Activated CD4-positive, alpha-beta T cell treated with anti-CD3 and anti-CD28 coated beads for 4 hours (primary cell): Measurements from ENCODE around the gene COL20A1.

ENCODE experiments used
- DNase-seq, 2 donors: peaks; one replicate each; pipeline ENCODE4 v3.0.0-alpha.2; 2020

COL20A1 gene

DNA sequence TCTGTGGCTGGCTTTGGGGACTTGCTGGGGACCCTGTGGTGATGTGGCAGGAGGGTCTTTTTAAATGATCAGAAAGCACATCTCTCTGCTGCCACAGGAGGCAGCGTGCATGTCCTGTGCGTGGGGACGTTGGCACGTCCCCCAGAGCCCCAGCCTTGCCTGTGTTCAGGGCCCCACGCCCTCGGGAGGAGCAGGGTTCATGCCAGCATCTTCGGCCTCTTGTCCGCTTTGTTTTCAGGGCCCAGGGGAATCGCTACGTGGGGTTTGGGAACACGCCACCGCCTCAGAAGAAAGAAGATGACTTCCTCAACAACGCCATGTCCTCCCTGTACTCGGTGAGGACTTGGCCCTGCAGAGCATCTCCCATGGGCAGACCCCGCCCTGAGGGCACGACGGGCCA, 14.3 kb upstream of the COL20A1 start:
- no peak for DNase-seq

DNA sequence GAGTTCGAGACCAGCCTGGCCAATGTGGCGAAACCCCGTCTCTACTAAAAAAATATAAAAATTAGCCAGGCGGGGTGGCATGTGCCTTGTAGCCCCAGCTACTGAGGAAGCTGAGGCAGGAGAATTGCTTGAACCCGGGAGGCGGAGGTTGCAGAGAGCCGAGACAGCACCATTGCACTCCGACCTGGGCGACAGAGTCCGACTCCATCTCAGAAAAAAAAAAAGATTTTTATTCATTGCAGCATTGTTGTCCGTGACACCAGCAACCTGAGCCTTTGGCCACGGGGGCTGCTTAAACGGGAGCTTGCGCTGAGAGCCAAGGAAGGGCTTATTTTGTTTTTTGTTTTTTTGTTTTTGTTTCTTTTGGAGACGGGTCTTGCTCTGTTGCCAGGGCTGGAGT, 13.1 kb upstream of the COL20A1 start:
- no peak for DNase-seq

DNA sequence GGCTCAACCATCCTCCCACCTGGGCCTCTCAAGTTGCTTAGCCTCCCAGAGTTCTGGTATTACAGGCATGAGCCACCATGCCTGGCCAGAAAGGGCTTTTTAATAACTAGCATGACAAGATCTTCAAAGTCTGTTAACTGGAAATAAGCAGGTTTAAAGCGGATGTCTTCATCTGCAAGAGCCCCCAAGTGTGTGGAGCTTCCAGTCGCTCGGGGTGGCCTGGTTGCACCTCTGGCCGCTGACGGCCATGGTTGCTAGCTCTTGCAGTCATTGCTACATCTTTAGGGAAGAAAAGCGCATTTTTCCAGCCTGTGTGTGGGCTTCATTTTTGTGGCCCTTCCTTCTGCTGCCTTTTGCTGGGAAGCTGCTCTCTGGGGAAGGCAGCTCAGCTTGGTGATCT, 12.6 kb upstream of the COL20A1 start:
- no peak for DNase-seq

DNA sequence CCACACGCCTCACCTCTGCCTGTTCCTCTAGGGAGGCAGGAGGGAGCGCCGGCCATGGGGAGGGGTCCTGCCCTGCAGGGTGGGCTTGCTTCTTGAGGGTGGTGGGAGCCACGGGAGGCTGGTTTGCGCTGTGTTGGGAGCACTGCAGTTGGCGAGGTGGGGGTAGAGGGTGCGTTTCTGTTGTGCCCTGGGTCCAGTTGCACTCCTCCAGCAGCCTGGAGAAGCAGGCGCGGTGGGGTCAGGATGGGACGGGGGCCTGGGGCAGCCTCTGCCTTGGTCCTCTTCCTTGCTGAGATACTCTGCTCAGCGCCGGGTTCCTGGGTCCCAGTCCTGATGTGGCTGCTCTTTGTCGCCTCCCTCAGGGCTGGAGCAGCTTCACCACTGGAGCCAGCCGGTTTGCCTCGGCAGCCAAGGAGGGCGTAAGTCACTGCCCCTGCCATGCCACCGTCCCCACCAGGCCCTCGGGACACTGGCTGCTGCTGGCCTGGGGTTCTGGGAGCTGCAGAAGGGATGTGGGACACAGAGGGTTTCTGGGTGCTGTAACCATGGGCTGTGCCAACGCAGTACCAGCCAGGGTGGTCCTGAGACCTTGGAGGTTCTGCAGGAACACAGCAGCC, 11.9 kb upstream of the COL20A1 start:
- DNase-seq: no peak

DNA sequence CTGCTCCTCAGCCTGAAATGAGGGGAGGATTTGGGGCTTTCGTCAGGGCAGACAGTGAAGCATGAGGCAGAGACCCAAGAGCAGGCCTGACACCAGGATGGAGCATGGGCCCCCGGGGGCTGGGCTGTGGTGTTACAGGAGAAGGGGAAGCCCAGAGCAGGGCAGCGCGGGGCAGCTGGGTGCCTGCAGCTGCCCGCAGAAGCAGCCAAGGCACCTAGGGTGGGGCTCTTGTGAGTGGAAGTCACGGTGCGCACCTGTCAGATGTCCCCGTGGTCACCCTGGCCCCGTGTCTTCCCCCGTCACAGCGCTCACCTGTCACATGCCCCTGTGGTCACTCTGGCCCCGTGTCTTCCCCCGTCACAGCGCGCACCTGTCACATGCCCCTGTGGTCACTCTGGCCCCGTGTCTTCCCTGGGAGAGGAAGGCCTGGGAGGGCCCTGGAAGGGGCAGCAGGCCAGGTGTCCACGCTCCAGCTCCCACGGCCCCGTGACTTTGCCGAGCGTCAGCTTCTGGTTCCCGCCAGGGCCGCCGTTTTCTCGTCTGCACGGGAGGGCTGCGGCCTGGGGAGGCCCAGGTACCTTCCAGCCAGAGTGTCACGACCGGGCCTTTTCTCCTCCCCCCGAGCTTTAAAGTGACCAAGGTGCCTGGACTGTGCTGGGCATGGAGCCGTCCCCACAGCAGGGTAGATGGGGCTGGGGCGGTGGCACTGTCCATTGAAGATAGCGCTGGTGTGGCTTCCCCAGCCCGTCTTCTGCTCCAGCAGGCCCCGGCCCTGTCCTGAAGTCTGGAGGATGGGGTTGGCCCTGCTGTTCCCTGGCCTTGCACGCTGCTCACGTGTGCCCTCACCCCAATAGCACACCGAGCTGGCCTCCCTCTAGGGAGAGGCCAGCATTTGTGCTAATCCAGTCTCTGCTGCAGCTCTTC, 11.0 kb upstream of the COL20A1 start:
- no peak for DNase-seq

DNA sequence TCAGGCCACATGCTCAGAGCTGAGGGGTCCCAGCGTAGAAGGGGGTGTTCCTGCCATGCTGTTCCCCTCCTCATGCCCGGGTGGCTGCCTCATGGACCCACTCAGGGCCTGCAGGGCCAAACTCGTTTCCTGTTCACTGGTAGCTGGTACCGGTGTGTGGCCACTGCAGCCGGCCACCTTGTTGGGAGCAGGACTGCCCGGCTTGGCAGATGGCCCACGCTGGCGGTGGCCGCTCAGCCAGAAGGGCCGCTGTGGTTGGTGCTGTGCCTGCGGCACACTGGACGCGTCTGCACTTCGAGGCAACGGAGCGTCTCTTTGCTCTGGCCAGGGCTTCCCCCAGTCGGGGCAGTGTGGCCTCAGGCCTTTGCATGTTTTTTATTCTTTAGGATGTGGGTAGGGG, 10.0 kb upstream of the COL20A1 start:
- DNase-seq: no peak

DNA sequence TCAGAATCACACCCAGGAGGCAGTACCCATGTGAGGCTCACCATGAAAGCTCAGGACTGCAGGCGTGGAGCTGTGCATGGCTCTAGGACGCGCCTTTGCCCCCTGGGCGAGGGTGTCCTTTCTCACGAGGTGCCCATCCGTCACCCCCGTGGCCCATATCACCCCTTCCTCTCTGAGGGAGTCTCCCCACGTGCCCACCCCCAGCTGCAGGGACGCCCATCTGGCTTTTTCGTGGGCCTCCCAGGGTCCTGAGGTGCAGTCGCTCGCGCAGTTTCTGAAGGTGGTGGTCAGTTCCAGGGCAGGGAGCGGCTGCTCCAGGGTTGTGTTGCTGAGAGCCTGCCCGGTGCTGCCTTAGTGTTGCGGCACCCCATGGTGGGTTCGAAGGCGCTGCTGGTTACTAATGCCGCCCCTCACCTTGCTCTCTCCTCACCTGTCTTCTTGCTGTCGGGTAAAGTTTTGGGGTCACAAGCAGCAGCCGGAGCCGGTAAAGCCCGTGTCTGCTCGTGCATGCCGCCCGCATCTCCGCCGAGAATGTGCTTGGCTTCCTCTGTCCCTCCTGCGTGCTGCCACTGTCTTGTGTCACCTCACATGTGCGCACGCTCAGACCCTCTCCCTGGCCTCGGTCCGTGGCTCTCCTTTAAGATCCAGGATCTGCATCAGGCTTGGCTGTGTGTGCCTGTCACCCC, 9.4 kb upstream of the COL20A1 start:
- no peak for DNase-seq

DNA sequence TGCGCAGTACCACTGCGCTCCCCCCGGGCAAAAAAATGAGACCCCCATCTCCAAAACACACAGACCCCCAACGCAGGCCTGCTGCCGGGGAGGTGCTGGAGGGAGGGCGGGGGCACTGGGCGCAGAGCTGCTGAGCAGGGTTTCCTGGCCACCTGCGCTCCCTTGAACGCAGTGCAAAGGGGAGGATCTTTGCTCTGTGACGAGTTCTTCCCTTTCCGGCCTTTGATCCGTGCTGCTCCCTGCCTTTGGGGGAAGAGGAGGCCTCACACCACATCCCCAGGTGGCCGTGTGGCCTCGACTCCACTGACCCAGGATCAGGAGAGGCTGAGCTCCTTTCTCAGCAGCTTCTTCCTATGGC, 8.9 kb upstream of the COL20A1 start:
- DNase-seq: no peak

DNA sequence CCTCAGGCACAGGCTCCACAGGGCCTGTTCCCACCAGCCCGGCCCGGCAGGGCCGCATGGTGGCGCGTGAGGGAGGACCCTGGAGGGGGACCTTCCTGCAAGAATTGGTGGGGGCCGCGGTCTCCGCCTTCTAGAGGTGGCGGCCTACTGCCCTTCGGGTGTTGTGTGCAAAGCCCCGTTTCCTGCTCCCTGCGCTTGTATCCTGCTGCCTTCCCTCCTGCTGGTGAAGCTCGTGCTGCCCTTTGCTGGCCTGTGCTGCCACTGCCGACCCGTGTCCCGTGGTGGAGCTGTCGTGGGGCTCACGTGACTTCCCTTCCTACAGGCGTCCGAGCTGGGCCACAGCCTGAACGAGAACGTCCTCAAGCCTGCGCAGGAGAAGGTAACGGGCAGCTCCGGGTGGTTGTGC, 8.4 kb upstream of the COL20A1 start:
- no peak for DNase-seq

DNA sequence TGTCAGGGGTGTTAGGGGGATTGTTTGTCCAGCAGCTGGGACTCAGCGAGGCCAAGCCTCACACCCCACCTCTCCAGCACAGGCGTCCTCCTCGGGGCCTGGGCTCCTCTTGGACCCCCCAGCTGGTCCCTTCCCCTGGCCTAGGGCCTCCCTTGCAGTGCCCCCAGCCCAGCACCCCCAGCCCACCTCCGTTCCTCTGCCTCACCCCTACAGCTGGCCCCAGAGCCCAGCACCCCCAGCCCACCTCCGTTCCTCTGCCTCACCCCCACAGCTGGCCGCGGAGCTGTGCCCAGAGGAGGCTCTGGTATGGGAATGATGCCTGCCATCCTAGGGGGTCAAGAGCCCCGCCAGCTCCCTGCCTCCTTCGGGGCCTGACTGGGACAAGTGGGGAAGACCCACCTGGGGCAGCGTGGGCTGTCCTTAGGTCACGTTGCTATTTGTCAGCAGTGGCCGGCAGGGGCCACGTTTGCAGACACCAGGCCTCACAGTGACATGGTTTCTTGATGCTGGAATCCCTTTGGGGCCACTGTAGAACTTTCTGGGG, 7.9 kb upstream of the COL20A1 start:
- DNase-seq: no peak

DNA sequence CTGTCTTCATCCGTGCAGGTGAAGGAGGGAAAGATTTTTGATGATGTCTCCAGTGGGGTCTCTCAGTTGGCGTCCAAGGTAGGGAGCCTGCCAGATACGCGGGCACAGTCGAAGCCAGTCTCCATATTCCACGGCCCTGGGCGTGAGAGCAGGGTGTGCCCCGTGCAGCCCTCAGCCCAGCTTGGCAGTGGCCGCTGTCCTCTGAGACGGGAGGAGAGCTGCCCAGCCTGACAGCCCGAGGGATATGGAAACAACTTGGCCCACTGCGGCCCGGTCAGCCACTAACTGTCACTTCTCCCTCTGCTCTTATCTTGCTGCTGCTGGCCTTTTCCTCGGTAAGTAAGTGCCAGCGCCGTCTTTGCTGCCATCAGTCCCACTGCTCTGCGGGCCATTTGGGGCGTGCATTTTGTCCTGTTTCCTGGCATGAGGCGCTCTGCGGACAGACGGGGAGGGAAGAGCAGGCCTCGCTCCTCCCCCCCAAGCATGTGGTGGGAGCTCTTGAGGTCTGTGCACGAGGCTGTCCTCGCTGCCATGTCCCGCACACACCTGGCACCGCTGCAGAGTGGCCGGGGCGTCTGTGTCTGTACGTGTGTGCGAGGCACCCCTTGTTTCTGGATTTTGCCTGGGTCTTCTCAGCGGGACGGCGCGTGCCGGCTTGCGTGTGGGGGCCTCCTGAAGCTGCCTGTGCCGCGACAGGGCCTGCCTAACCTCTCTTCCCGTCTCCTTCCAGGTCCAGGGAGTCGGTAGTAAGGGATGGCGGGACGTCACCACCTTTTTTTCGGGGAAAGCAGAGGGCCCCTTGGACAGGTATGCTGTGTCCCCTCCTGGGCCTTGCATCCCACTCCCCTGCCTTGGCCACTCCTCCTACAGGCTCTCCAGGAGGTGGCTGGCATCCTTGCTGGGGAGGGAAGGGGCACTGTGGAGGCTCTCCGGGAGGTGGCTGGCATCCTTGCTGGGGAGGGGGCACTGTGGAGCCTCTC, 7.1 kb upstream of the COL20A1 start:
- no peak for DNase-seq

DNA sequence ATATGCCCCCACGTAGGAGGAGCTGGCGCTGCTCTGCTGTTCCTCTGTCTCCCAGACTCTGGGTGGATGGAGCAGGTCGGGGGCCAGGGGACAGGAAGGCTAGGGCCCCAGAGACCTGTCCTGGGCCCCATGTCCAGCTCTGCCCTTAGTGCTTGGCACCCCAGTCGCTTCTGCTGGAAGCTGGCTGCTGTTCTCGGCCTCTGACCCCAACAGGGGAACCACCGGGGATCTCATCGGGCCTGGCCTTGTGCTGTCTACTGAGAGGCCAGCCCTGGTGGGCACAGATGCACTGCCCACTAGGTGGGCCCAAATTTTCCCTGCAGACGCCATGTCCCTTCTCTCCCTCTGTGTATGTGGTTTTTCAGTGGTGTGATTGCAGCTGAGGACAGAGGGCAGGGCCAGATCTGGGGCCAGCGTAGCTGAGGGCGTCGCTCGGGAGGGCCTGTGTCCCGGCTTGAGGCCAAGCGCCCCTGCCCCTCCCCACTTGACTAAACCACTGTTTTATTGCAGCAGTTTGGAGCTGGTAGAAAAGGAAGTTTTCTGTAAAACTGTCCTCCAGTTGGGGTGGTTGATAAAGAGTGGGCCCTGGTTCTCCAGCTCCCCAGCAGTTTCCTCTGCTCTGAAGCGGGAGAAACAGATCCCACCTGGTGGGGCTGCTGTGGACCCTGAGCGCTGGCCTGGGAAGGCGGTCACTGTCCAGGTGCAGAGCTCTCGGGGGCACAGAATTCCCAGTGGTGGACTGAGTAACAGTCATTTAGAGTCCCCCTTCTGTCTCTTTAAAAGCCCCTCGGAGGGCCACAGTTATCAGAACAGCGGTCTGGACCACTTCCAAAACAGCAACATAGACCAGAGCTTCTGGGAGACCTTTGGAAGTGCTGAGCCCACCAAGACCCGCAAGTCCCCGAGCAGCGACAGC, 5.9 kb upstream of the COL20A1 start:
- no peak for DNase-seq

DNA sequence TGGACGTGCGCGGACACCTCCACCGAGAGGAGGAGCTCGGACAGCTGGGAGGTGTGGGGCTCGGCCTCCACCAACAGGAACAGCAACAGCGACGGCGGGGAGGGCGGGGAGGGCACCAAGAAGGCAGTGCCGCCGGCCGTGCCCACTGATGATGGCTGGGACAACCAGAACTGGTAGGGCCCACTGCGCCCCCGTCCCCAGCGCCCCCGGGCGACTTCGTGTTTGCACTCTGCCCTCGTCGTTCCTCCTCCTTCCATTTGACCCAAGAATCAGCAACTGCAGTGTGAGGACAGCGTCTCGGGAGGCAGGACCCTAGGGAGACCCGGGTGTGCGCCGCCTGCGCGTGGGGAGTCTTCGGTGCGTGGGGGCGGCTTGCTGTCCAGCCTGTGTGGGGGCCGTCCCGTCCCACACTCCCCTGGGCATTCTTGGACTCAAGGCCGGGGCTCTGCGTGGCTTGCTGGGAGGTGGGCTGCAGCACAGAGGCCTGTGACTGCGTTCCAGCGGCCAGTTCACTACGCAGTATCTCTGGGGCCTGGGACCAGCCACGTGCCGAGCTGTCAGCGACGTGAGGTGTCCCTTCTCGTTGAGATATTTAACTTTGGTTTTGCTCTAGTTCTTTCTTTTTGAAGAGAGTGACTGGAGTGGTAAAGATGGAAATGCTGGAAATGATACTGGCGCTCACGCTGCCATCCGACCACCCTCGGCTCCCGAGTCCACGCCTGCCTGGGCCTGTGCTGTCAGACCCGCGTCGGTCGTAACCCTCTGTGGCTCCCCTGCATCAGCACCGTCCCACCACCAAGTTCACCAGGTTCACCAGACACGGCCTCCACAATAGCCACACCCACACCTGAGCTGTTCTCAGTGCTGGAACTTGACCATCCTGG, 5.0 kb upstream of the COL20A1 start:
- DNase-seq: no peak

DNA sequence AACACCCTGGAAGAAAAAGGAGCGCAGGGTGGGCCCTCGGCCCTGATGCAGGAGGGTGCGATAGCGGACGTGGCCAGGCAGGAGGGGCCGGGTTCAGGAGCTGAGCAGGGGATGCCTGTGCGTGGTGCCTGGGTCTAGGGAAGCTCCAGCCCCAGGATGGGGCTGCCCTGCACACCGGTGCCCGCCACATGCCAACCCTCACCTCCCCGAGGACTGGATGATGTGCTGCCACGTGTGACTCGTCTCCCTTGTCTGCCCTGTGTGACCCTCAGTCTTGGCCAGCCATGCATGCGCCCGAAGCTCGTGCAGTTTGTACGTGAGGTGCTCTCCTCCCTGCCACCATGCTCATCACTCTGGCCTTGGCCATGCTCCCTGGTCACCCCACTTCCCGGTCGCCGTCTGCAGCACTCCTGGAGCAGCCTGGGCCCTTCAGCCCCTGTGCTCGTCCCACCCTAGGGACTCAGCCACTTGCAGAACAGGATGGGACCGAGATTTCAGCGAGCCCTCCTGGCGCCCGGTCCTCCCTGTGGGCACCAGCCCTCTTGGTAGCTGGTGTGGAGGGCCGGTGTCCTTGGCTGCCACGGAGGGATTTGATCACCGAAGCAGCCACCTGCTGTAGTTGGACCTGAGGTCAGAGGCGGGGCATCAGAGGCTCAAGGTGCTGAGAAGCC, 4.3 kb upstream of the COL20A1 start:
- DNase-seq: no peak

DNA sequence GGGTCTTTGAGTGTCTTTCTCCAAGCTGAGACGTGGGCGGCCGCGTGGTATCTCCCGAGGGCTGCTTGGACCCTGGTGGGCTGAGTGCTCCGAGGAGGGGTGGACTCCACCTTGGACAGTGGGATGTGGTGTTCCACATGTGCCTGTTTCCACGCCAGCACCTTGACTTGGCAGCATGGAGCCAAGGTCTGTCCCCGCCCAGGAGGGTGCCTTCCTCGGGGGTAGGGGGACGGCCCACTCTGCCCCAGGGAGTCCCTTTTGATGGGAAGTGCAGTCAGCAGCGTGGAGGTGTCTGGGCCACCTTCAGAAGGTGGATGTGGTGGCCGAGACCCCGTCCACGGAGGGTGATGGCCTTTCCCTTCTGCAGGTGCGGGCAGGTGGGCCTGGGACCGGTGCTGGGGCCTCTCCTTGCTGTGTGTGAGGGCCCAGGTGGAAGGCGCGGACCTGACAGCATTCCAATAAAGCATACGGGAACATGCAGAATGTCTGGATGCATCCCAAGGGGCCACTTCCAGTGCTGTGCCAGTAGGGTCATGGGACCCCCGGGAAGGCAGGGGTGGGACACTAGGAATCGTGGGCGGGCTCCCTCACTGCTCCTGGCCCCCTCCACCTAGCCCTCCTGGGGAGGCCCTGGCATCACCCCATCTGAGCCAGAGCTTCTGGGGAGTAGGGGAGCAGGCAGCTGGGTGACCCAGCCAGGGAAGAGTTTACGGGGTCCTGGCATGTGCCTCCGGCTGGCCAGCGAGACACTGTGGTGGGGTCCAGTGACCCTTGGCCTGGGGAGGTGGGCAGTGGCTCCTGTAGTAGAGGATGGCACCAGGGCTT, 3.5 kb upstream of the COL20A1 start:
- no peak for DNase-seq

DNA sequence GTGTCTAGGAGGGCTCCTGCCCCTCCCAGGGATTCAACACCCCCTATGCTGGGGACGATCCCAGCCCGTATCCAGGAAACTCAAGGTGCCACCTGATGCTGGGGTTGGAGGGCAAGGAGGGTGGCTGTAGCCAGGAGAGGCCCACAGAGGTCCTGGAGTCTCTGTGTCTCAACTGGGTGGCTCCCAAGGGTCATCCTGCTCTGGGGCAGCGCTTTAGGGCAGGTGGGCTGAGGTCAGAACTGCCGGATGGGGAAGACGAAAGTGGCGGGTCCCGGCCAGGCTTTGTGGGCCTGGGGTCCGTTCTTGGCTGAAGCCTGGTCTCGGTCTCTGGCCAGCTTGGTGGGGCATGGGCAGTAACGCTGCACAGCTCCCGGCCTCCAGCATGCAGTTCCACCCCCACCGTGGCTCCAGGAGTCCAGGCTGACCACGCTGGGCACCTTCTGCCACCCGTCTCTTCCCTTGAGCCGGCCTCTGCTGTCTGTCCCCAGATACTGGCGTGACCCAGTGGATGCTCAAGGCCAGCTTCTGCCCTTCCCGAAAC, 2.8 kb upstream of the COL20A1 start:
- DNase-seq: no peak

DNA sequence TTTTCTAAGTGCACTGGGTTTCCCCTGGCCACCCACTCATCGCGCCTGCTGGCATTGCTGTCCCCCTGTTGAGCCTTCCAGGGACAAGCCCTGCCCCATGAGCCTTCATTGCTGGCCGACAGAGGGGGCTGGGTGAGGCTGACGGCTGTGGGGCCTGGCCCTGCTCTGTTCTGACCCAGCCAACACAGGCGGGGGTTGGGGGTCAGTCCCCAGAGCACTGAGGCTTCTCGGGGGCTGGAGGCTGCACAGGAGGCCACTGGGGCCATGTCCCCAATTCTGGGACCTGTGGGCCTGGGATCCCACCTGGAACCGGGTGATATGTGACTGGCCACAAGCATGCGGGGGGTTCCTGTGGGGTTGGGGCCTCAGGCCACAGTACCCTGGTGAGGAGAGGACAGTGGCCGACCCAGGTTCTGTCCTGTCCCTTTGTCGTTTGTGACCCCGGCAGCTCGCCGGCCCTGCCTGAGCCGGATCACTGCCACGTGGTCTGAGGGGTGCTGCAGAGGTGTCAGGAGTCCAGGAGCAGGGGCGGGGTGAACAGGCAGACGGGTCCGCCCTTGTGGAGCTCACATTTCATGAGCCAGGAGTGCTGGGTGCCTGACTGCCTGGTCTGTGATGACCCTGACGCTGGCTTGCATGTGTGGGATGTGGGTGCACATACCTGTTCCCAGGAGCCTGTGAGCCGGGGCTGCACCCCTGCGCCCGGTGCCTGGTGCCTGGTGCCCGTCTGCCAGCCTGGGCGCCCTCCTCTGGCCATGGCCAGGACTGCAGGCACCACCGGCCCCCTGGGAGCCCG, 2.1 kb upstream of the COL20A1 start:
- peak; percentile 50 to 55 for DNase-seq

DNA sequence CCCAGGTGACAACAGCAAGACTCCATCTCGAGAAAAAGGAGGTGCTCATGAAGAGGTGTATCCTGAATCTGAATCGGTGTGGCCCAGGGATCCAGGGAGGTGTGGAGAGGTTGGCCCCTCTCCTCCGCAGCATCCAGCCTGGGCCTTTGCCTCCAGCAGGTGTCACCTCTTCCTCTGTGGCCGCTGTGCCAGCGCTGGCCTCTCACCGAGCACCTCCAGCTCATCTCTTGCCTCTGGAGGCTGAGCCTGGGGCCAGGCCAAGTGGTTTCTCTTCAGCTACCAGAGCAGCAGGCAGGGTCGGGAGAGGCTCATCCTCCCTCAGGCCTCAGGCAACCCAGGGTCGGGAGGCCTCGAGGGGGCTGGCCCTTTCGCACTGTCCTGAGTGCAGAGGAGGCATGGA, 1.2 kb upstream of the COL20A1 start:
- DNase-seq: no peak
